ENCODE measurements around the gene PRRX2. TPM values are rescaled to one million over a fixed set of nuclear protein-coding genes. Genes with fewer than 3 reads are reported as not detected.

The PRRX2 gene
- total and polyA plus RNA-seq, 2 of the 13 experiments (the other 11 are each of a cell fraction or from before 2014, with no cell fraction given), result 0.05 TPM; not detected in 1

- TF ChIP-seq DZIP1 (CRISPR knock-in tag; IDR thresholded peaks at IDR 0.05), result peak; percentile 59; the same call in 1 of the 2 replicates
- no peak for TF ChIP-seq SMC3 (IDR thresholded peaks at IDR 0.05; ENCODE audit: low read length)
- TF ChIP-seq GATAD1 (CRISPR knock-in tag; IDR thresholded peaks at IDR 0.05), result peak; percentile 85
- TF ChIP-seq ZNF501 (CRISPR knock-in tag; IDR thresholded peaks at IDR 0.05), result peak; percentile 72
- 0 out of 2 replicates have a peak, but pooled peaks have one; percentile 46 for TF ChIP-seq ZNF253 (CRISPR knock-in tag; IDR thresholded peaks at IDR 0.05; ENCODE audit: borderline replicate concordance)
- TF ChIP-seq ZNF788 (CRISPR knock-in tag; IDR thresholded peaks at IDR 0.05; ENCODE audit: borderline replicate concordance), result peak; percentile 41; the same call in 1 of the 2 replicates
- TF ChIP-seq PHF20 (CRISPR knock-in tag; IDR thresholded peaks at IDR 0.05), result peak; percentile 76
- TF ChIP-seq ZNF44 (CRISPR knock-in tag; IDR thresholded peaks at IDR 0.05), result 0 out of 2 replicates have a peak, but pooled peaks have one; percentile 23
- 0 out of 2 replicates have a peak, but pooled peaks have one; percentile 35 for TF ChIP-seq ZKSCAN8 (CRISPR knock-in tag; IDR thresholded peaks at IDR 0.05; ENCODE audit: borderline replicate concordance)
- peak; percentile 68 for TF ChIP-seq TFE3 (CRISPR knock-in tag; IDR thresholded peaks at IDR 0.05)
- peak; percentile 20; the same call in 1 of the 2 replicates for TF ChIP-seq ZNF275 (CRISPR knock-in tag; IDR thresholded peaks at IDR 0.05; ENCODE audit: borderline replicate concordance)
- TF ChIP-seq SMAD9 (CRISPR knock-in tag; IDR thresholded peaks at IDR 0.05), result no peak
- peak; percentile 71; the same call in 1 of the 2 replicates for TF ChIP-seq ZSCAN5A (CRISPR knock-in tag; IDR thresholded peaks at IDR 0.05; ENCODE audit: borderline replicate concordance)
- TF ChIP-seq KDM2A (CRISPR knock-in tag; IDR thresholded peaks at IDR 0.05; ENCODE audit: borderline replicate concordance, low read depth), result peak; percentile 99
- peak; percentile 66; the same call in 1 of the 2 replicates for TF ChIP-seq FOXJ3 (CRISPR knock-in tag; IDR thresholded peaks at IDR 0.05; ENCODE audit: borderline replicate concordance)
- TF ChIP-seq ZNF180 (CRISPR knock-in tag; IDR thresholded peaks at IDR 0.05; ENCODE audit: borderline replicate concordance, low read depth), result no peak
- TF ChIP-seq ZNF256 (CRISPR knock-in tag; conservative IDR thresholded peaks at IDR 0.05), result peak; percentile 76; the same call in 1 of the 2 replicates
- peak; percentile 77; the same call in 1 of the 2 replicates for TF ChIP-seq RNF2 (conservative IDR thresholded peaks at IDR 0.05; ENCODE audit: low read depth)
- TF ChIP-seq DR1 (CRISPR knock-in tag; IDR thresholded peaks at IDR 0.05), result peak; percentile 74
- TF ChIP-seq CREB1 (IDR thresholded peaks at IDR 0.05), result peak; percentile 89
- peak; percentile 91 for TF ChIP-seq CREB1 (CRISPR knock-in tag; IDR thresholded peaks at IDR 0.05)
- 0 out of 2 replicates have a peak, but pooled peaks have one; percentile 40 for TF ChIP-seq IRF2 (CRISPR knock-in tag; IDR thresholded peaks at IDR 0.05)
- peak; percentile 89 for TF ChIP-seq POLR2G (IDR thresholded peaks at IDR 0.05; ENCODE audit: low read depth, low read length)
Observed at GRCh38 chr9:129626079-129626624, 39.3 kb upstream of the PRRX2 start, which contains the start of gene NTMT1 (continued).

Data from HepG2 (cell line).